CD4-positive, alpha-beta T cell treated with Interleukin-4 for 1 hour (primary cell): ENCODE measurements around the gene MZT2A.
"Not testable (repeated sequence)": the region's sequence is repeated elsewhere in the genome, so short reads cannot be mapped to it uniquely, and the experiment has no call there.

Source experiments
- DNase-seq, 2 donors: peaks; one replicate each; pipeline ENCODE4 v3.0.0-alpha.2; 2020 to 2022

The MZT2A gene

DNA sequence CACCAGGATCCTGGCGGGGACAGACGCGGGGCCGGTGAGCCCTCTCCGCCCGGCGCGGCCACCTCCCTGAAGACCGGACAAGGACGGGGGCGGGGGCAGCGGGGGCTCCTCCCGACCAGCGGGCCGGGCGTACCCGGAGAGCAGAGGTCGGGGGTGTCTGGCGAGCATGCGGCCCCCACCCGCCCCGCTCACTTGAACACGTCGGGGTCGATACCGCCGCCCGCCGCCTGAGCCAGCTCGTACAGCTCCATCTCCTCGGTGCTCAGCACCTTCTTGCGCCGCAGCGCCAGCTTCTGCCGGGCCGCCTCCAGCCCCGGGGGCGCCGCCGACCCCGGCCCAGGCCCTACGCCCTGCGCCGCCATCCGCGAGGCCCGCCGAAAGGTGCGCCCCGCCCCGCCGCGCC lies at the start of gene MZT2A:
Gene MZT2A (minus strand): TSS at position 383 of the 403 bp plus-strand sequence. CDS start 21 bp downstream, at position 362.
- DNase-seq, result not testable (repeated sequence)

- not testable (repeated sequence) for DNase-seq
Measured at GRCh38 chr2:131538856-131539255, 46.7 kb upstream of the MZT2A start.

- DNase-seq, result not testable (repeated sequence)
Measured at GRCh38 chr2:131536841-131537240, 44.6 kb upstream of the MZT2A start.

DNA sequence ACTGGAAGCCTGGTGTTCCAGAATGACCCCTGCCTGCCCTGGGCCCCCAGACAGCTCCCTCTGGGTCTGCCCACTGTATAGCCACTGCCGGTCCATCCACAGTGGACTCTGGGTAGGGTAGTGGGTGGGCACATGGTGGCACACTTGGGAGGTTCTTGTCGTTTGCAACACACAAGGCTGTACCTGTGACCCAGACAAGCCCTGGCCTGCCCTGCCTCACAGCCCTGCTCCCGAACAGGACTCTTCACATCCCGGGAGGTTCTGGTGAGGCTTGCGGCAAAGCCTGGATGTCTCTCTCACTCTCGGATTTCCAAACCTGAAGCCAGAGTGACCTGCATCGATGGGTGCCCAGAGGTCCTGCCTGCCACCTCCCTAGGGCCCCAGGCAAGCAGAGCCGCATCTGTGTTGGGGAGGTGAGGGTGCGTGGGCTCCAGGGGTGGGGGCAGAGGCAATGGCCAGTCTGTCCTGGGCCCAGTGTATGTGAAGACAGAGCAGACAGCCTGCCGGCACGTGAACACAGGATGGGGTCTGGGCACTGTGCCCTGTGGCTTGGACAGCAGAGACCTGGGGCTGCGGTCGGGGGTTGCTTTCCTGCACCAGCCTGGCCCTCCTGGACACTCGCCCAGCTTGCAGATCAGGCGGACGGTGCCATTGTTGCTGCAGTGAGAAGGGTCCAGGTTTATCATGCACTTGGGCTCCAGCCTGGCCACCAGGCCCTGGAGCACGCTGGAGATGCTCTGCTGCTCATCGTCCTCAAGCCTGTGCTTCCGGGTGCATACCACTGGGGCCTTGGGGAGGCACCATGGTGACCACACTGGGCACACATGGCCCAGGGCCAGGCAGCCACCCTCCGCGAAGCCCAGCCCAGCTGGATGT lies 44.0 kb upstream of the MZT2A start:
- DNase-seq, result not testable (repeated sequence)

DNA sequence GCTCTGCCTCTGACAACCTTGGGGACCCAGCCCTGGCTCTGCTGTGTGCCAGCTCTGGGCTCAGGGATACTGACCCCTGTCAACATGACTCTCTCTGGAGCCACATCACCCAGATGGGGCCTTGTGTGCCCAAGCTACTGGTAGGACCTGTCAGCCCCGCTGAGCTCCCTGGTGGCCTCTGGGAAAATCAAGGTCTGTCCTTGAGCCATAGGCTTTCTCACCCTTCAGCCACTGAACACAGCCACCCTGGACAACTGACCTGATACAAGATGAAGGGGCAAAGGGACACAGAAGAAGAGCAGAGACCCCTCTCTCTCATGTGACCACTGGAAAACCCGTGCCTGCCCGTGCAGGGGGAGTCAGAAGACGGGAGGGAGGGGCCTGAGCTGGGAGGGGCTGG lies 43.3 kb upstream of the MZT2A start:
- no peak for DNase-seq

DNA sequence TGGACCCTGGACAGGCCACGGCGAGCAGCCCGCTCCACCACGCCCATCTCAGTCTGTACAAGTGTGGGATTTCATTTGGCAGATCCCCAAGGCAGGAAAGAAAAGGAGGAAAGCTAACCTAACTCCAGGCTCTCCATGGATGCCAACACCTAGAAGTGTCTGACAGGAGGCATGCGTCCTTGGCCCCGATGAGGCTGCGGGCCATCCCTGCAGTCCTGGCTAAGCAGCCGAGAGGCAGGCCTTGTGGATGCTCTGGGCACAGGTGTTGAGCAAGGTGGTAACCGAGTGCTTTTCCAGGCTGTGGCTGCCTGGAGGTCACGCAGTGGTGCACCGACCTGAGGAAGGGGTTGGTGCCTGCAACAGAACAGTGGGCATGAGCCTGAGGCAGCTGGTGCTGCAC lies 42.8 kb upstream of the MZT2A start:
- not testable (repeated sequence) for DNase-seq

DNA sequence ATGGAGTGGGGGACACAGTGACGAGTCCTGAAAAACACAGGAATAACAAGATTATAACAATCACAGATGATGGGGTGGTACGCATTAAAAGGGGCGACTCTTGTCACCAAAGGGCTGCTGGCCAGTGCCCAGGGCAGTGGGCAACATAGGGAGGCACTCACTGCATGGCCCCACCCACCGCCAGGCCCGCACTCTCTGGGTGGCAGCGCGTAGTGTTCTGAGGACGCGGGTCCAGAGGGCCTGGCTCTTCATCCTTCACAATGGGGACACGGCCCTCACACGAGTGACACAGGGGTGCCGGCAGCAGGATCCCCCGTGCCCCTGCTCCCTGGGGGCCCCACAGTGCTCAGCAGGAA lies 42.1 kb upstream of the MZT2A start:
- not testable (repeated sequence) for DNase-seq

GRCh38 chr2:131533609-131534316 lies 41.6 kb upstream of the MZT2A start:
- not testable (repeated sequence) for DNase-seq

DNA sequence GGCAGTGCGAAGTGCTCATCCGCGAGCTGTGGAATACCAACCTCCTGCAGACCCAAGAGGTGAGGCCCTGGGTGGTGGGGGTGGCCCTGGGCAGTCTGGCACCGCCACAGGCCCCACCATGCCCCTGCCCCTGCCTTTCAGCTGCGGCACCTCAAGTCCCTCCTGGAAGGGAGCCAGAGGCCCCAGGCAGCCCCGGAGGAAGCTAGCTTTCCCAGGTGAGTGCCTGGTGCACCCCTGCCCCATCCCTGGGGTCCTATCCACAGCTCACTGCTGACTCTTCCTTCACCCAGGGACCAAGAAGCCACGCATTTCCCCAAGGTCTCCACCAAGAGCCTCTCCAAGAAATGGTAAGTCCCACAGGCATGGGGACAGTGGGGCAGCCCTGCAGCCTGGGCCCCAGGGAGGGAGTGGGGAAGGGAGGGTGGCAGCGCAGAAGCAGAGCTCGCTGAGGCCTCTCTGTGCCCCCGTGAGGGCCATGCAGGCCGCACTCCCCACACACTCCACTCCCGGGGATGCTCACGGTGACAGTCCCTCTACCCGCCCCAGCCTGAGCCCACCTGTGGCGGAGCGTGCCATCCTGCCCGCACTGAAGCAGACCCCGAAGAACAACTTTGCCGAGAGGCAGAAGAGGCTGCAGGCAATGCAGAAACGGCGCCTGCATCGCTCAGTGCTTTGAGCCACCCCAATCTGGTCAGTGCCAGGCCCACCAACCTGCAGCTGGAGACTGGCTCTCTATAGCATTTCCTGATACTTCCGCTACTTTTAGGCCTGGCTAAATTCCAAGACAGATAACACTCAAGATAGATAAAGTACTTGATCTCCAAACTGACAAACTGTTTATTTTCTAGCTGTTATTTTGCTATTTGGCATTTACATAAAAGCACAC lies 40.8 kb upstream of the MZT2A start:
- DNase-seq, result not testable (repeated sequence)

GRCh38 chr2:131531547-131532185 lies 39.5 kb upstream of the MZT2A start:
- DNase-seq, result not testable (repeated sequence)

DNA sequence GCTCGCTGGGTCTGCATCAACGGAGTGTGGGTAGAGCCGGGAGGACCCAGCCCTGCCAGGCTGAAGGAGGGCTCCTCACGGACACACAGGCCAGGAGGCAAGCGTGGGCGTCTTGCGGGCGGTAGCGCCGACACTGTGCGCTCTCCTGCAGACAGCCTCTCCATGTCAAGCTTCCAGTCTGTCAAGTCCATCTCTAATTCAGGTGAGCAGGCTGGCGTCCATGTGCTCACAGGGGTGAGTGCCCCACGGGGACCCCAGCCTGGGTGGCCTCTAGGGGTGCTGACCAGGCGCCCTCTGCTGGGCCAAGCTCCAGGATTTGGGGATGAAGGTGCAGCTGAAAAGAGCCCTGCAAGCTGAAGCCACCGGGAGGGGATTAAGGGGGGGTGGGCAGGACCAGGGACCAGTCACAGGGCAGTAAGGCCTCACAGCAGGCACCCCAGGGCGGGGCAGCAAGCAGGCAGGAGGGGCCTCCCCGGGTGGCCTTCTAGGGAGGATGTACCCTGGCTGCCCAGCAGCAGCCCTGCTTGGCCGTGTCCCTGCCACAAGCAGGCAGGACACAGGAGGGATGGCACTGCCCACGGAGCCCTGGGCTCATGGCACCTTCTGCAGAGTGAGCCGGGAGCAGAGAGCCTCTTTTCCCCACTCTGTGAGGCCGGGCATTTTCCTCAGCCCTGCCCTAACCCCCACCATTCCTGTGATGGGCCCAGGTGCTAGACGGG lies 38.6 kb upstream of the MZT2A start:
- not testable (repeated sequence) for DNase-seq

DNA sequence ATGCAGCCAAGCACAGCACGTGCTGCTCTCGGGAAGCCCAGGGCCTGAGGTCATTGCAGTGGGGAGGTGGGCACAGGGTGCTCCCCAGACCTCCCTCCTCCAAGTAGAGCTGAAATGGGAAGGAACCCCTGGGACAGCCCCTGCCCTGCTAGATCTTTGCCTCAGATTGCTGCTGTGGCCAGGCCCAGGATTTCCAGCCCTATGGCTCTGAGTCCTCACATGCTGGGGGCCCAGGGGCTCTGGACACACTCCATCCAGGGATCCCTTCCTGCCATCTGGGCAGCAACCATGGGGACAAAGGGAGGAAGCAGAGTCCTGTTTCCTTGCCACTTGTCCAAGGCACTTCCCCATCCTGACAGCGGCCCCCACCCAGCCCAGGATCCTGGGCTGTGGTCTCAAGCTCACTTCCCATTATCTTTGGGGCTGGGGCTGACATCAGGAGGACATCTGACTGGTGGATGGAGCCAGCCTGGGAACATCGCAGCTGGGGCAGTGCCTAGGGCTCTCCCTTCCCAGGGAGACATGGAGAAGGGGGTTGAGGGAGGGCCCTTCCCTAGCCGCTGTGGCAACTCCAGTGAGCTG lies 37.8 kb upstream of the MZT2A start:
- DNase-seq, result not testable (repeated sequence)

- not testable (repeated sequence) for DNase-seq
Measured at GRCh38 chr2:131528981-131529863, 37.0 kb upstream of the MZT2A start.

- DNase-seq, result peak; percentile 83 to 86
Measured at GRCh38 chr2:131527131-131528001, 35.2 kb upstream of the MZT2A start, which contains the start of gene CCDC74A. Gene CCDC74A, plus strand, starts transcription at chr2:131527888. Its CDS starts 83 bp downstream, at chr2:131527971.

DNA sequence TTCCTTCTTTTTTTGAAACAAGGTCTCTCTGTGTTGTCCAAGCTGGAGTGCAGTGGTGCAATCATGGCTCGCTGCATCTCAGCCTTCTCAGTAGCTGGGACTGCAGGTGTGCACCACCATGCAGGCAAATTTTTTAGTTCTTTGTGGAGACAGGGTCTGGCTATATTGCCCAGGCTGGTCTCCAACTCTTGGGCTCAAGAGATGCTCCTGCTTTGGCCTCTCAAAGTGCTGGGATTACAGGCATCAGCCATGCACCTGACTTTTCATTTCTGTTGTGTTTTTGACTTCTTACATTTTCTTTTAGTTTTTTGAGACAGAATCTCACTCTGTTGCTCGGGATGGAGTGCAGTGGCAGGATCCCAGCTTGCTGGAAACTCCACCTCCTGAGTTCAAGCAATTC lies 33.1 kb upstream of the MZT2A start:
- not testable (repeated sequence) for DNase-seq

- DNase-seq, result no peak
Measured at GRCh38 chr2:131521961-131522781, 30.0 kb upstream of the MZT2A start.

DNA sequence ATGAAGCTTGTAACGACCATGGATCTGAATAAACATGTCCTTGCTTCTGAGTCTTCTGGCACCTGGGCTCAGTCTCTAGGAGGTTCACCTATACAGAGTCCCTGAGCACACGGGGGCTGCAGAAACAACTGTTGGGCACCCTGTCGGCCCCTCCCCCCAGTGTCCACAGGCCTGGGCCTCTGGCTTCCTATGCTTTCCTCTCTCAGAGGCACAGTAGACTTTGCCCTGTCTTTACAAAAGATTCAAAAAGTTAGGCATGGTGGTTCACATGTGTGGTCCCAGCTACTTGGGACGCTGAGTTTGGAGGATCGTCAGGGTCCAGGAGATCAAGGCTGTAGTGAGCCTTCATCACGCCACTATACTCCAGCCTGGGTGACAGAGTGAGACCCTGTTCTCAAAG lies 29.3 kb upstream of the MZT2A start:
- DNase-seq, result not testable (repeated sequence)

DNA sequence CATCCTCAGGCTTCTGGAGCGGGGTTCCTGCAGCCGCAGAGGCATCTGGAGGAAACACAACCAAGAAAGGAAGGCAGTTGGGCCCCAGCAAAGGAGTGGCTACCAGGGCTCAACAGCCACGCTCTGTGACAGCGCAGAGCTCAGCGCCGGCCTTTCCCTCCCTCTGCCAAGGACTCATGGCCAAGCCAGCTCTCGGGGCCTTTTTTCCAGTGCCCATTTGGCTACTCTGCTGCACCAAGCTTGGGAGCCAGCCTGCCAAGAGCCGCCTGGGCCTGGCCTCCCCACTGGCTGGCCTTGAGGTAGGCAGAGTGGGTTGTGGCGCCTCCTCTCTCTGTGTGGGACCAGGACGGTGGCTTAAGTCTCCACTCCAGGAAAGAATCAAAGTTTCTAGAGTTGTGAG lies 28.3 kb upstream of the MZT2A start:
- no peak for DNase-seq
